Measurements from ENCODE around the gene AHRR.

The AHRR gene

GRCh38 chr5:390623-391491, 69.3 kb downstream of the AHRR start:
- Histone ChIP-seq H3K4me1 (no peaks in the 10 kb centered on the region), H3K27ac (no peak overlapping the region), H2AFZ (no peak overlapping the region), H3K9ac (no peak overlapping the region), H3K4me2 (ENCODE audit: low read length) (no peak overlapping the region), H3K4me3 (ENCODE audit: low read depth, low read length) (no peak overlapping the region), H3K36me3 (ENCODE audit: control insufficient read depth, insufficient read depth, low read length) (no peaks in the 10 kb centered on the region), H3K79me2 (no peaks in the 10 kb centered on the region), H3K27me3 (ENCODE audit: control insufficient read depth, insufficient read depth, low read length) (no peaks in the 10 kb centered on the region), H3K9me3 (ENCODE audit: control insufficient read depth, low read length) (no peaks in the 10 kb centered on the region)
- TF ChIP-seq CTCF (IDR thresholded peaks at IDR 0.05), result no peak

GRCh38 chr5:392431-392988, 71.0 kb downstream of the AHRR start:
- no peak overlapping the region for H3K4me3 ChIP-seq (ENCODE audit: low read depth, low read length)
- H3K27me3 ChIP-seq (ENCODE audit: control insufficient read depth, insufficient read depth, low read length), result no peaks in the 10 kb centered on the region
- H2AFZ ChIP-seq, result no peak overlapping the region
- no peak overlapping the region for H3K9ac ChIP-seq
- no peaks in the 10 kb centered on the region for H3K9me3 ChIP-seq (ENCODE audit: control insufficient read depth, low read length)
- H3K27ac ChIP-seq, result no peak overlapping the region
- no peaks in the 10 kb centered on the region for H3K4me1 ChIP-seq
- H3K36me3 ChIP-seq (ENCODE audit: control insufficient read depth, insufficient read depth, low read length), result no peaks in the 10 kb centered on the region
- no peak overlapping the region for H3K4me2 ChIP-seq (ENCODE audit: low read length)
- no peak for TF ChIP-seq CTCF (IDR thresholded peaks at IDR 0.05)
- H3K79me2 ChIP-seq, result no peaks in the 10 kb centered on the region

- no peak overlapping the region for H3K9ac ChIP-seq
- no peaks in the 10 kb centered on the region for H3K79me2 ChIP-seq
- H3K27ac ChIP-seq, result no peak overlapping the region
- no peaks in the 10 kb centered on the region for H3K9me3 ChIP-seq (ENCODE audit: control insufficient read depth, low read length)
- no peak overlapping the region for H3K4me3 ChIP-seq (ENCODE audit: low read depth, low read length)
- no peak overlapping the region for H3K4me2 ChIP-seq (ENCODE audit: low read length)
- H3K4me1 ChIP-seq, result no peaks in the 10 kb centered on the region
- H2AFZ ChIP-seq, result no peak overlapping the region
- no peak for TF ChIP-seq CTCF (IDR thresholded peaks at IDR 0.05)
- no peaks in the 10 kb centered on the region for H3K36me3 ChIP-seq (ENCODE audit: control insufficient read depth, insufficient read depth, low read length)
- no peaks in the 10 kb centered on the region for H3K27me3 ChIP-seq (ENCODE audit: control insufficient read depth, insufficient read depth, low read length)
Measured at GRCh38 chr5:393846-394275, 72.3 kb downstream of the AHRR start.

GRCh38 chr5:394671-395155, 73.2 kb downstream of the AHRR start:
- no peaks in the 10 kb centered on the region for H3K27me3 ChIP-seq (ENCODE audit: control insufficient read depth, insufficient read depth, low read length)
- no peak for TF ChIP-seq CTCF (IDR thresholded peaks at IDR 0.05)
- no peak overlapping the region for H3K9ac ChIP-seq
- H2AFZ ChIP-seq, result no peak overlapping the region
- no peak overlapping the region for H3K4me3 ChIP-seq (ENCODE audit: low read depth, low read length)
- no peaks in the 10 kb centered on the region for H3K4me1 ChIP-seq
- no peak overlapping the region for H3K4me2 ChIP-seq (ENCODE audit: low read length)
- no peaks in the 10 kb centered on the region for H3K36me3 ChIP-seq (ENCODE audit: control insufficient read depth, insufficient read depth, low read length)
- no peaks in the 10 kb centered on the region for H3K79me2 ChIP-seq
- no peaks in the 10 kb centered on the region for H3K9me3 ChIP-seq (ENCODE audit: control insufficient read depth, low read length)
- no peak overlapping the region for H3K27ac ChIP-seq
